Smooth muscle cell (in vitro differentiated cells): ENCODE results near the gene VRK2. TPM values are rescaled to one million over a fixed set of nuclear protein-coding genes. Genes with fewer than 3 reads are reported as not detected.

Experiments
- DNase-seq: peaks from one replicate; lab custom pipeline; 2025; ENCODE audit not compliant: unreplicated experiment; lab: John Stamatoyannopoulos, UW
- H2AFZ ChIP-seq: fragments of 200-600 bp; sonication (generic); 2 replicates; pipeline ENCODE4 v1.6.0; 2016; ENCODE audit warnings: antibody characterized with exemption, low read depth, mild to moderate bottlenecking
- H3F3A ChIP-seq: fragments of 200-600 bp; sonication (generic); 2 replicates; pipeline ENCODE4 v1.6.0; 2017; ENCODE audit warnings: antibody characterized with exemption, low read depth
- H3K27ac ChIP-seq: fragments of 200-600 bp; sonication (generic); 2 replicates; pipeline ENCODE4 v1.5.1; 2016; ENCODE audit warnings: low read depth, mild to moderate bottlenecking
- H3K27me3 ChIP-seq: fragments of 200-600 bp; sonication (generic); 2 replicates; pipeline ENCODE4 v1.6.1; 2016; ENCODE audit warnings: low read depth, mild to moderate bottlenecking
- H3K36me3 ChIP-seq: fragments of 200-600 bp; sonication (generic); 2 replicates; pipeline ENCODE4 v1.5.1; 2016; ENCODE audit warnings: low read depth
- H3K4me1 ChIP-seq: fragments of 200-600 bp; sonication (generic); 2 replicates; pipeline ENCODE4 v1.5.1; 2016; ENCODE audit warnings: low read depth
- H3K4me2 ChIP-seq: fragments of 200-600 bp; sonication (generic); 2 replicates; pipeline ENCODE4 v1.6.0; 2016; ENCODE audit warnings: mild to moderate bottlenecking
- H3K4me3 ChIP-seq: fragments of 200-600 bp; sonication (generic); 2 replicates; pipeline ENCODE4 v1.5.1; 2016; ENCODE audit warnings: mild to moderate bottlenecking
- H3K79me2 ChIP-seq: fragments of 200-600 bp; sonication (generic); 2 replicates; pipeline ENCODE4 v1.6.0; 2016; ENCODE audit warnings: low read depth, mild to moderate bottlenecking
- H3K9ac ChIP-seq: fragments of 200-600 bp; sonication (generic); 2 replicates; pipeline ENCODE4 v1.6.0; 2016; ENCODE audit warnings: low read depth
- H3K9me3 ChIP-seq: fragments of 200-600 bp; sonication (generic); replicated peaks from 2 replicates; pipeline ENCODE4 v1.5.1; 2016; ENCODE audit warnings: low read depth
- H4K20me1 ChIP-seq: fragments of 200-600 bp; sonication (generic); 2 replicates; pipeline ENCODE4 v1.6.0; 2016; ENCODE audit warnings: low read depth
- WGBS: methylation state at CpG from one replicate; pipeline ENCODE4 v1.1.7; 2016; ENCODE audit warnings: low lambda C conversion rate; 5-methylcytosine and 5-hydroxymethylcytosine counted together
- polyA plus RNA-seq: library from polyadenylated mRNA; unstranded; fragments of >200 nt; fragmentation: Nextera tagmentation; extraction: Ambion mirVana; gene quantifications from 2 replicates; pipeline ENCODE4 v1.2.1, GENCODE V29; 2016
- total RNA-seq: library from RNA; depleted of rRNA; stranded (reverse); fragments of >200 nt; gene quantifications from 2 replicates; pipeline ENCODE4 v1.2.3, GENCODE V29; 2014
- TF ChIP-seq, protein P1 (sequence below): fragments of 200-600 bp; sonication (generic); IDR thresholded peaks from 2 replicates; pipeline ENCODE4 v1.5.1; 2017; ENCODE audit warnings: borderline replicate concordance, mild to moderate bottlenecking, antibody characterized with exemption; ENCODE audit not compliant: insufficient read depth, poor library complexity, severe bottlenecking

Gene VRK2
- total and polyA plus RNA-seq, 2 experiments from 2014 or later, result 22.2 to 35.5 TPM

DNA sequence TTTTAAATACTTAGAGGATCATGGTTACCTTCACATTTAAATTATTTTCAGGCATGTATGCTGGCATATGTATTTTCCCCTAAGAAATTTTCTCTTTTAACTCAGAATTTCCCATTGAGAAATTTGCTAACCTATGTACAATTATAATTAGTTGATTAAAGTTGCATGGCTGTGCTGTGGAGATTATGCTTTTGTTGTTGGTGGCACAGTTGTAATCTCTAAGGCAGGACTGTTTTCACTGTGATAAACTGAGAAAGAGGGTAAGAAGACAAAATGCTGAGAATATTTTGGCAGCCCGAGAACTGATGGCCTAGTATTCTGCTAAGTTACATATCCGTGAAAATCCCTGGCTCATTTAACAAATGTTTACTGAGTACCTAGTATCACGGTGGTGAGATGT is 1.4 kb downstream of the VRK2 start:
- Histone ChIP-seq H3K9ac (no peak overlapping the region), H2AFZ (peak overlapping the region; percentile 88), H3K4me1 (peaks cover 16% of the 10 kb centered on the region), H3K36me3 (no peaks in the 10 kb centered on the region), H3K4me2 (peak overlapping the region; percentile 86), H3K4me3 (peak overlapping the region; percentile 78), H4K20me1 (no peaks in the 10 kb centered on the region), H3F3A (no peaks in the 10 kb centered on the region), H3K9me3 (no peaks in the 10 kb centered on the region), H3K27me3 (no peaks in the 10 kb centered on the region), H3K79me2 (peaks cover 50% of the 10 kb centered on the region), H3K27ac (no peak overlapping the region)
- TF ChIP-seq, protein P1, sequence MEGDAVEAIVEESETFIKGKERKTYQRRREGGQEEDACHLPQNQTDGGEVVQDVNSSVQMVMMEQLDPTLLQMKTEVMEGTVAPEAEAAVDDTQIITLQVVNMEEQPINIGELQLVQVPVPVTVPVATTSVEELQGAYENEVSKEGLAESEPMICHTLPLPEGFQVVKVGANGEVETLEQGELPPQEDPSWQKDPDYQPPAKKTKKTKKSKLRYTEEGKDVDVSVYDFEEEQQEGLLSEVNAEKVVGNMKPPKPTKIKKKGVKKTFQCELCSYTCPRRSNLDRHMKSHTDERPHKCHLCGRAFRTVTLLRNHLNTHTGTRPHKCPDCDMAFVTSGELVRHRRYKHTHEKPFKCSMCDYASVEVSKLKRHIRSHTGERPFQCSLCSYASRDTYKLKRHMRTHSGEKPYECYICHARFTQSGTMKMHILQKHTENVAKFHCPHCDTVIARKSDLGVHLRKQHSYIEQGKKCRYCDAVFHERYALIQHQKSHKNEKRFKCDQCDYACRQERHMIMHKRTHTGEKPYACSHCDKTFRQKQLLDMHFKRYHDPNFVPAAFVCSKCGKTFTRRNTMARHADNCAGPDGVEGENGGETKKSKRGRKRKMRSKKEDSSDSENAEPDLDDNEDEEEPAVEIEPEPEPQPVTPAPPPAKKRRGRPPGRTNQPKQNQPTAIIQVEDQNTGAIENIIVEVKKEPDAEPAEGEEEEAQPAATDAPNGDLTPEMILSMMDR, result no peak
- 62% methylated on average over 3 of the region's 3 CpGs for WGBS
- DNase-seq, result no peak

GRCh38 chr2:58051445-58051844 is 4.8 kb downstream of the VRK2 start:
- H2AFZ ChIP-seq, result no peak overlapping the region
- peaks cover 4% of the 10 kb centered on the region for H3F3A ChIP-seq
- WGBS, result 38% methylated on average over 3 of the region's 3 CpGs
- peaks cover 42% of the 10 kb centered on the region for H3K79me2 ChIP-seq
- TF ChIP-seq, protein P1, result no peak
- no peak overlapping the region for H3K27ac ChIP-seq
- DNase-seq, result no peak
- no peaks in the 10 kb centered on the region for H3K9me3 ChIP-seq
- H3K4me3 ChIP-seq, result no peak overlapping the region
- no peaks in the 10 kb centered on the region for H4K20me1 ChIP-seq
- peaks cover 5% of the 10 kb centered on the region for H3K36me3 ChIP-seq
- H3K4me1 ChIP-seq, result peaks cover 8% of the 10 kb centered on the region
- no peak overlapping the region for H3K4me2 ChIP-seq
- H3K27me3 ChIP-seq, result no peaks in the 10 kb centered on the region
- no peak overlapping the region for H3K9ac ChIP-seq

- TF ChIP-seq, protein P1, result no peak
- Histone ChIP-seq H3K27ac (no peak overlapping the region), H3K4me3 (no peak overlapping the region), H3K9me3 (no peaks in the 10 kb centered on the region), H3K9ac (no peak overlapping the region), H3K4me1 (peaks cover under 1% of the 10 kb centered on the region), H3K36me3 (peaks cover 5% of the 10 kb centered on the region), H3F3A (peaks cover 4% of the 10 kb centered on the region), H2AFZ (no peak overlapping the region), H3K4me2 (no peak overlapping the region), H4K20me1 (peaks cover 5% of the 10 kb centered on the region), H3K27me3 (no peaks in the 10 kb centered on the region), H3K79me2 (peaks cover 35% of the 10 kb centered on the region)
- DNase-seq, result no peak
- WGBS, result 79% methylated on average over 1 of the region's 1 CpG
These were observed 6.4 kb downstream of the VRK2 start for GRCh38 chr2:58052978-58053377.

- Histone ChIP-seq H3F3A (peaks cover 4% of the 10 kb centered on the region), H3K36me3 (peaks cover 5% of the 10 kb centered on the region), H2AFZ (no peak overlapping the region), H4K20me1 (peaks cover 9% of the 10 kb centered on the region), H3K4me3 (no peak overlapping the region), H3K27ac (no peak overlapping the region), H3K9ac (no peak overlapping the region), H3K9me3 (no peaks in the 10 kb centered on the region), H3K4me1 (no peaks in the 10 kb centered on the region), H3K27me3 (no peaks in the 10 kb centered on the region), H3K4me2 (no peak overlapping the region), H3K79me2 (peaks cover 27% of the 10 kb centered on the region)
- DNase-seq, result no peak
- TF ChIP-seq, protein P1, result no peak
These were observed 7.7 kb downstream of the VRK2 start for GRCh38 chr2:58054264-58054663.
